GM18507 (cell line): ENCODE data around the gene PODXL.

Experiments
- DNase-seq: peaks from one replicate; pipeline ENCODE4 v3.0.0; 2011; ENCODE audit warnings: low read depth; ENCODE audit not compliant: insufficient read length; ENCODE audit errors: extremely low spot score
- FAIRE-seq: peaks from 2 replicates; lab custom pipeline; 2011; peaks lifted over from hg19 to GRCh38; lab: Jason Lieb, UNC

Gene PODXL

DNA sequence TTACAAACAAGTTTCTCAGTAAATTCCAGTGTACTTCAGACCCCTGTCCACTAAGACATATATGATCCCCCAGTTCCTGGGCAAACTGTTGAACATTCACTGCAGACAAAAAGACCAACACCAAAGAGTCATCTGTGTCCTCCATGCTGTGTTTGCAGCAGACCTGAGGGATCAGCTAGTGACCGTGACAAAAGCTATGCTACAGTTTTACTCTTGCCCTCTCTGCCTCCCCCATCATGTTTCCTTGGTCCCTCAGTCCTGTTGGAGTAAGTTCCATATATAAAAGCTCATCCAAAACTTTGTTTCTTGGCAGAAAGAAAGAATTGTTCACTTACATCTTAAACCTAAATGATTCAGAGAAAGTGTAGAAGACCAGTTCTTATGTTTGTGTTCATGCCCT lies 56.1 kb downstream of the PODXL start:
- FAIRE-seq (no peak), DNase-seq (no peak)

DNA sequence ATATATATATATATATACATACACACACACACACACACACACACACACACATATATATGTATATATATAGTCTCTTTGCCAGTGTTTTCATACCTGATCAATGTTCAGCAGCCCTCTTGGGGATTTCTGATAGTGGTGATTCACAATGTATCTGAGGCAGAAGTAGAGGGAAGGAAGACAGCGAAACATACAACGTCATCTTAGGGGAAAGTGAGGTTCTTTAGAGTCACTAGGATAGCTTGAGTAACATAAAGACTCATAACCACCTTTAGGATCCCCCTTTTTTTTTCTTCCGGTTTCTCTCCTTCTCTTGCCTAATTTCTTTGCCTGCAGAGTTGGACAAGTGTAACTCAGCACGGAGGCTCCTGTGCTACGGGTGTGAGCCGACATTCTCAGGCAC lies 56.6 kb downstream of the PODXL start:
- DNase-seq (no peak), FAIRE-seq (no peak)

DNA sequence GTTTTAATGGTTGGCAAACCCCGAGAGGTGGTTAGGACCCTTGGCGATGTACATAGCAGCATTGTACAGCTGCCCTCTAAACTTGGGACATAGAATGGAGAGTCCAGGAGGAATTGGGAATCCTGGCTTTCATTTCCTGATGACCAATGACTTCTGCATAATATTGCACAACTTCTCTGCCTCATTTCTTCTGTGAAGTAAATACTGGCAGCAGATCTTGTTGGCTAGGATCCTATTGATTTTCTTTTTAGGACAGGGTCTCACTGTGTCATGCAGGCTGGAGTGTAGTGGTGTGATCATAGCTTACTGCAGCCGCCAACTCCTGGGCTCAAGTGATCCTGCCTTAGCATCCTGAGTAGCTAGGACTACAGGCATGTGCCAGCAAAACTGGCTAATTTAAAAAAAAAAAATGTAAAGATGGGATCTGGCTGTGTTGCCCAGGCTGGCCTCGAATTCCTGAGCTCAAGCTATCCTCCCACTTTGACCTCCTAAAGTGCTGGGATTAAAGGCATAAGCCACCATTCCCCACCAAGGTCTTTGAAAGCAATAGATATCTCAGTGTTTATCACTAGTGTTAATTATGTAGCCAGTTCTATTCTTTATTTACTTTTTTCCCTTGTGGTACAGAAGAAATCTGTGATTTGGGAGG lies 58.1 kb downstream of the PODXL start:
- no peak for FAIRE-seq
- no peak for DNase-seq

GRCh38 chr7:131497454-131497853 lies 59.0 kb downstream of the PODXL start:
- FAIRE-seq (no peak), DNase-seq (no peak)

DNA sequence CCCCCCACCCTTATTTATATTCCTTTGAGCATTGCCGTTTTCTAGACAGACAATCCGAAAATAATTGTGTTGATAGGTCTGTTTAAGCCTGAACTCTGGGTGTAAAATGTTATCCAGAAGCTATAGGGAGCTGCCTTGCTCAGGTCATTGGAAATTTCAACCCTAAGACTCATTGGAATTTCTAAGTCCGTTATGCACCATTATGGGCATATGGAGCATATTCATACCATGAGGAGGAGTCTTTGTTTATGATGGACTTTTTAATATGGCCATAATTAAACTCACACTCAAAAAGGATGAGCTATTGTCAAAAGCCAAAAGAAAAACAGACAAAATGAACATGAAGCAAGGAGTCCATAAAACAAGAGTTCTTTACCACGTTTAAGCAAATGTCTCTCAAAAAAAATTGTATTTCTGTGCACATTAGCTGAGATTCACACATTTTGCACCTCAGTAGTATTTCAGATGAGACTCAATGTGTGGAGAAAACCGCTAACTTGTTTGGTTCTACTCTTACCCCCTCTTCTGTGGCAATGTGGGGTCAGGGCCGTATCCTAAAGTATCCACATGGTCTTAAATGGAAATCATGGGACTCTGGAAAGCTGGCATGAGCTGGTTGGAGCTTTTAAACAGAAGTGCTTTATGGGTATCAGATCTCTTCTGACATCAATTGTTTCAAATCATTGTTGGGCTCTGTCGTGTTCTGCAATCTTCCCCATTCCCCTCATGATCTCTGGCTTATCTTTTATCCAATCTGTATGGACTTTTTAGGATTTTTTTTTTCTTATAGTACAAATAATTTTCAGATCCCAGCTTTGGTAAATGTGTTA lies 60.5 kb downstream of the PODXL start:
- DNase-seq, result no peak

GRCh38 chr7:131494182-131494581 lies 62.2 kb downstream of the PODXL start:
- no peak for DNase-seq
- no peak for FAIRE-seq

More for the DNA sequence above, 60.5 kb downstream of the PODXL start:
- no peak for FAIRE-seq

DNA sequence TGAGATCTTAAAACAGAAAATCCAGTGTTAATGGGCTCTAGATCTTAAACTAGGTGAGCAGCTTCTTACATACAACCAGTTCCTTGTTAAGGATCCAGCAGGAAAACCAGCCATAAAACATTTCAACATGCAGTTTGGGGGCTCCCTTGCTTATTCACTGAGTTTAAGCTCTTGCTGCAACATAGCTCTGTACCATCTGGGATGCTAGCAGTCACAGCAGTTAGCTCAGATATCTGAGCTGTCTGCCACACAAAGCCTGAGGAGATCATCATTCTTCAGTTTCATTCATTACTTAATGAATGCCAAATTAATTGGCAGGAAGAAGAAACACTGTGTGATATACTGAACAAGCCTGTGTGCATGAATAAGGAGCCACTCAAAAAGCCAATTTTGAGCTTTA lies 62.8 kb downstream of the PODXL start:
- no peak for DNase-seq
- FAIRE-seq, result no peak

- DNase-seq, result no peak
- FAIRE-seq, result no peak
Measured at GRCh38 chr7:131493081-131493480, 63.3 kb downstream of the PODXL start.

- DNase-seq, result no peak
- no peak for FAIRE-seq
Measured at GRCh38 chr7:131489881-131490280, 66.5 kb downstream of the PODXL start.

DNA sequence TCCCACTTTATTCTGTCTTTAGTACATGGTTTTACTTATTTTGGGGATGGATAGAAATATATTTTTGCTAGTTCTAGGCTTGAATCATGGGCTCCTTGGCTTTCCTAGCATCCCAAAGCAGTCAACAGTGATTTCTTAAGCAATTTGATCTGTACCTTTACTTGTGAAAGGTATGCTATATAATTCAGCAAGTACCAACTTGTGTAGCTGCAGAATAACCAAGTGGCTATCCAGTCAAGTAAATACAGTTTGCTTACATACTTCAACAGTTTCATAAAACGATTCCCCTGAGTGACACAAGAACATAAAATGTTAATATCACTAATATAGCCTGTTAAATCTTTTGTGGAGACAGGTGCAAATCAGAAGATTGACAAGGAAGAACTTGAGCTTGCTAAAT lies 67.2 kb downstream of the PODXL start:
- FAIRE-seq (no peak), DNase-seq (no peak)

- no peak for DNase-seq
- no peak for FAIRE-seq
Measured at GRCh38 chr7:131488361-131488760, 68.1 kb downstream of the PODXL start.

GRCh38 chr7:131487217-131487616 lies 69.2 kb downstream of the PODXL start:
- FAIRE-seq, result no peak
- DNase-seq, result no peak

DNA sequence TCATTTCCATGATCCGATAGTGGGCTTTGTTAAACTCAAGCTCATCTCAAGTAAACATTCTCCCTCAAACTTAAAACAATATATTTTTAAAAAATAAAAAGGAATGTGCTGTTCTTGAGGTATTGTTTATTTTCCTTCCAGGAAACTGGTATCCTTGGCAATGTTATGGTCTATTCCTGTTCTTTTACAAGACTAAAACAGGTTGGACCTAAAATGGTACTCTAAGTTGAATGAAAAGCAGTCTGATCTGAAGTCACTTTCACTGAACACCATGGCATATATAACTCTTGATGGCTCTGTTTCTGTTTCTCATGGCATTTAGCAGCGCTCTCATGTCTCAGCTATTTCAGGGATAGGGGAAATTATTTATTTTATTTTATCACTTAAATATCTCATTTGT lies 70.1 kb downstream of the PODXL start:
- FAIRE-seq (no peak), DNase-seq (no peak)

GRCh38 chr7:131483586-131483985 lies 72.8 kb downstream of the PODXL start:
- FAIRE-seq (no peak), DNase-seq (no peak)

GRCh38 chr7:131482800-131483199 lies 73.6 kb downstream of the PODXL start:
- no peak for FAIRE-seq
- DNase-seq, result no peak

GRCh38 chr7:131480384-131481315 lies 75.8 kb downstream of the PODXL start:
- FAIRE-seq, result no peak
- no peak for DNase-seq

DNA sequence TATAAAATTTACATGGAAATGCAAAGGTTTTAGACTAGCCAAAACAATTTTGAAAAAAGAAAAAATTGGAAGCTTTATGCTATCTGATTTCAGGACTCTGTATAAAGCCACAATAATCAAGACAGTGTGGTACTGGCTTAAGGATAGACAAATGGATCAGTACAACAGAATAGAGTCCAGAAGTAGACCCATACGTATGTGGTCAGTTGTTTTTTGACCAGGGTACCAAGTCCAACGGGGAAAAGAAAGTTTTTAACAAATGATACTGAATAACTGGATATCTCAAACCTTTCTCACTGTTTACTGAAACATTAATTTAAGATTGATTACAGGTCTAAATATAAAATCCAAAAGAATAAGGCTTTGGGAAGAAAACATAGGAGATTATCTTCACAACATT lies 79.7 kb downstream of the PODXL start:
- DNase-seq (no peak), FAIRE-seq (no peak)

- FAIRE-seq, result no peak
- DNase-seq, result no peak
Measured at GRCh38 chr7:131471250-131472004, 85.0 kb downstream of the PODXL start.

DNA sequence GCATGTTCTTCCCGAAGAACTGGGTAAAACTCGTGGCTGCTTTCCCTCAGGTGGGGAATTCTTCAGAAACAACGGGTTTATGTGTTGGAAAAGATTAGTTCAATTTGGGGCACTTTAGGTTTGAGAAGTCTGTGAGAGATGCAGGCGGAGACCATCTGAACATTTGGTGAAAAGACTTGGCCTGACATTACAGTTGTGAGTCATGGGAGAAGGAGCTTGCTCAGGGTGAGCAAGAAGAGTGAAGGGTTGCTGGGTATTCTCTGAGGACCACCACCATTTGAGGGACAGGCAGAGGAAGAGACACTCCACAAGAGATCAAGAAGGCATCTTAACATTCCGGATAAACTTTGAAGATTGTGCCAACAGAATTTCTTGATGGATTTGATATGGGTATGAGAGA lies 88.6 kb downstream of the PODXL start:
- no peak for FAIRE-seq
- no peak for DNase-seq
